HG02763 (cell line): Measurements from ENCODE around the gene CCNC.

Experiments used
- ATAC-seq: cut with Tn5 transposase; IDR thresholded peaks from one replicate; pipeline ENCODE4 v1.9.1; 2021; ENCODE audit warnings: mild to moderate bottlenecking, moderate library complexity; ENCODE audit not compliant: unreplicated experiment

The CCNC gene

GRCh38 chr6:99550046-99550748, 18.3 kb downstream of the CCNC start:
- ATAC-seq: no peak

- no peak for ATAC-seq
These were observed 19.8 kb downstream of the CCNC start for GRCh38 chr6:99548706-99549105.

DNA sequence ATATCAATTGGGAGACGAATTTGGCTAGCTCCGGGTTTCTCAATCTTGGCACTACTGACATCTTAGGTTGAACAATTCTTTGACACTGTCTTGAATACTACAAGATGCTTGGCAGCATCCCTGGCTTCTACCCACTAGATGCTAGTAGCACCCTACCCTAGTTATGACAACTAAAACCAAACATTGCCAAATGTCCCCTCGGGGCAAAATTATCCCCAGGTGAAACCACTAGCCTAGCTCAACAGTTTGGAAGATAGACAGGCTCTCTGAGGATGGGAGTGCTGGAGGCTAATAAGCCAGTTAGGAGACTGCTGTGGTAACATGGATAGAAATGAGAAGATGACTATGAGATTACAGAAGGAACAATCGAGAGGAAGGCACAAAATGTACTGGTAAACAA, 20.9 kb downstream of the CCNC start:
- ATAC-seq: no peak

- no peak for ATAC-seq
These were observed 23.0 kb downstream of the CCNC start for GRCh38 chr6:99545442-99545841.

DNA sequence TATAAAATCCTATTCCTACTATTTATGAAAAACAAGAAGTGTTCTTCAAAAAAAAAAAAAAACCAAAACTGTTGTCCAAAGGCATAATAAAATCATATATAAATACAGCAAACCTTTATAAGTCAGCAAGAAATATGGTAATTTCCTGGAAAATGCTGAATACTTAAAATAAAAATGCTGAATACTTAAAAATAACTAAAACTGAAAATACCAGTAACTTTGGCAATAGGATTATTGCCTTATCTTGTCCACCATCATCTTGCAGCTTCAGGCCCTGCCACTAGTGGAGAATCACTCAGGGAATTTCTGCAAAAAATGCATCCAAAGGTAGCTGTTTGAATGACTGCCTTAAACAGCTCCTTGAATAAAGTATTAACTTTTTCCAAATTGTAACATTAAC, 24.5 kb downstream of the CCNC start:
- no peak for ATAC-seq

DNA sequence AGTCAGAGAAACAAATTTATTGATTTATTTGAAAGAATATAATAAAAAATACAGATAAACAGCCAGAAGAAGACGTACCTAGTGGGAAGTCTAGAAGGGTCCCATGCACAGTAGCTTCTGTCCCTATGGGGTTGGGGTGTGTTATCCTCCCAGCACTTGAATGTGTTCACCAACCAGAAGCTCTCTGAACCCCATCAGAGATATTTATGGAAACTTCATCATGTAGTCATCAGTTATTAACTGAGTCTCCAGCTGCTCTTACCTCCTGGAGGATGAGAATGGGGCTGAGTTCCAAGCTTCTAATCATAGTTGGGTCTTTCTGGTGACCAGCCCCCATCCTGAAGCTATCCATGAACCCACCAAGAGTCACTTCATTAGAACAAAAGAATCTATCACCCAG, 37.8 kb downstream of the CCNC start:
- ATAC-seq: no peak

DNA sequence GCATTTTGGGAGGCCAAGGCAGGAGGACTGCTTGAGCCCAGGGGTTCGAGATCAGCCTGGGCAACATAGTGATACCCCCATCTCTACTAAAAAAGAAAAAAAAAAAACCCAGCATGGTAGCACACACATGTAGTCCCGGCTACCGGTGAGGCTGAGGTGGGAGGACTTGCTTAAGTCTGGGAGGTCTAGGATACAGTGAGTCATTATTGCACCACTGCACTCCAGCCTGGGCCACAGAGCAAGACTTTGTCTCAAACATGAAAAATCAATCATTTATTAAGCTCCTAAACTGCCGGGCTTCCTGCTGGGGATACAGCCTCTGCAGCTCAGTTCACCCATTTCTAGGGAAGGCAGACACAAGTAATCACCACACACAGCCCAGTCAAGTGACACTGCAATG, 45.9 kb downstream of the CCNC start:
- no peak for ATAC-seq

DNA sequence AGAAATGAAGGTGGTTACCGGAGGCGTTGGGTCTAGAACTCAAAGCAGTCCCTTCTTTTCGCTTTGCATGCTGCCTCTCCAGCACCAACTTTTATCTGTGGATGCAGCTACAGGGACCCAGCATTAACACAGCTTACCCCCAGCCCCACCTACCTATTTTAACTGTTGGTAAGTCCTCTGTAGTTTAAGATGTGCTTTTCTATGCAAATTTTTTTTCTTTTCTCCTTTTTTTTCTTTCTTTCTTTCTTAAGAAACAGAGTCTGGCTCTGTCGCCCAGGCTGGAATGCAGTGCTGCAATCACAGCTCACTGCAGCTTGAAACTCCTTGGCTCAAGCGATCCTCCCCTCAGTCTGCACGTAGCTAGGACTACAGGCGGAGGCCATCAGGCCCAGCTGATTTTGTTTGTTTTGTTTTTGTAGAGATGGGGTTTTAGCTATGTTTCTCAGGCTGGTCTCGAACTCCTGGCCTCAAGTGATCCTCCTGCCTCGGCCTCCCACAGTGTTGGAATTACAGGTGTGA, 46.8 kb downstream of the CCNC start:
- peak; percentile 29 for ATAC-seq

DNA sequence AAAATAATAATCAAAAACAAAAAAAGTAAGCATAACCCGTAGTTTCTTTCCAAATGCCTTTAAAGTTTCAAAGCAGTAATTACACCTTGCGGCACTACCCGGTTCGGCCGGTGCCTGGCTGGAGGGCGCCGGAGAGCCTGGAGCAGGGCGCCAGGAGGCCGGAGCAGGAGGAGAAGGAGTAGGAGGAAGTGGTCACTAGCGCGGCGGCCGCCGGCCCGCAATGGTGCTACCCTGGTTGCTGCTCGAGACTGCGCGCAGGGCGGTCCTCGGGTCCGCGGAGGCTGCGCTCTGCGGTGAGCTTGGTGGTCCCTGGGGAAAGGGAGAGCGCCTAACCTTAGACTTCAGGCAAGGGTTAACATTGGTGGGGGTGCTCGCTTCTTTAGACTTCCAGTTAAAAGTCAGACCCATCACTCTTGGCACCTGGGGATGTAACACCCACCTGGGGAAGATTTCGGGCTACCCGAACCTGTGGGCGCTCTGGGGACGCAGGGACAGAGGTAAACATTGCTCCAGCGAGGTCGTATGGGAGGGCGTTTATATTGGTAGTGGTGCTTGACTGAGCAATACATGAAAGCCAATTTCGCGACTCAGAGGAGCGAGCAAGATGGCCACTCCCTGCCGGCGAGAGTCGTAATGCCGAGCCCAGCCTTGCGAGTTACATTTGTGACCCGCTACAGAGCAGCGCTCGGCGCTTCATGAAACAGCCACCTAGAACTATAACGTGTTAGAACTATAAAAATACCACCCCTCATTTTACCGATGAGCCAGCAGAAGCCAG, 47.4 kb downstream of the CCNC start:
- ATAC-seq: peak; percentile 84

DNA sequence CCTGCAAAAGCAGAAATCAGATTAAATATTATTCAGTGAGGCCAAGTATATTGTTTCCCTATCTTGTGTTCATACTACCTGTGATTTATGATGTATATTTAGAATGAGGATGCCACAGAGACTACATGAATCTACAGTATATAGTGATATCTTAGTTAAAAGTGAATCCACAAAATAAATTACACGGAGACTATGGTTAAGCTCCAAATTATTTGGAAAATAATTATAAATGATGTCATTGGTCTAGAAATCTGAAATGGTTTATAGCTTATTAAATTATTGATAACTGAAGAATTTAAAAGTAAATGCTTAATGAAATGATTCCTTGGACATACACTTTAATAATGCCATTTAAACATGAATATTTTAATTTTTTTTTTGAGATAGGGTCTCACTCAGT, 49.0 kb downstream of the CCNC start:
- no peak for ATAC-seq

DNA sequence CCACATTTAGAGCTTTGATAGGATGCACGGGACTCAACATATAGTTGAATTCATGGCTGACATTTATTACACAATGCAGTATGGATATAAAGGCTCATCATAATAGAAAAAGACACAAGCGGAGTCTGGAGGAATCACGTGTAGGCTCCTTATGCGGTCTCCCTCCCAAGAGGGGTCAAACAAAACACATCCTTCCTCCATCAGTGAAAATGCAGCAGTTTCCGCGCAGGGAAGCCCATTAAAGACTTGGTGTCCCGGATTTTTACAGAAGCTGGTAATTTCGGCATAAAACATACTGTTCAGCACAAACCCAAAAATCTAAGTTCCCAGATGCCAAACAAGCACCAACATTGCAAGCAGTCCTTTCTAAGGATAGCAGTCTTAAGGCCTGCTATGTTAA, 54.4 kb downstream of the CCNC start:
- no peak for ATAC-seq

DNA sequence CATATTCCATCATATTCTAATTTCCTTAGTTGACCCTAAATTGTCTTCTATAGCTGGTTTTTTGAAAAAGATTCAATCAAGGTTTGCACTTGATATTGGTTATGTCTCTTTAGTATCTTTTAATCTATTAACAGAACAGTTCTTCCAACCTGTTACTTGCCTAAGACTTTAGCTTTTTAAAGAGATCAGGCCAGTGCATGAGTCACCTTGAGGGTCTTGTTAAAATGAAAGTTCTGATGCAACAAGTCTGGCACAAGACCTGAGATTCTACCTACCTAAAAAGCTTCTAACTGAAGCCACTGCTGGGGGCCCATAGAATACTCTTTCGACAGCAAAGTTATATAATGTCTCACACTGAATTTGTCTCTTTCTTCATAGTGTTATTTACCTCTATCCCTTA, 56.4 kb downstream of the CCNC start:
- no peak for ATAC-seq

DNA sequence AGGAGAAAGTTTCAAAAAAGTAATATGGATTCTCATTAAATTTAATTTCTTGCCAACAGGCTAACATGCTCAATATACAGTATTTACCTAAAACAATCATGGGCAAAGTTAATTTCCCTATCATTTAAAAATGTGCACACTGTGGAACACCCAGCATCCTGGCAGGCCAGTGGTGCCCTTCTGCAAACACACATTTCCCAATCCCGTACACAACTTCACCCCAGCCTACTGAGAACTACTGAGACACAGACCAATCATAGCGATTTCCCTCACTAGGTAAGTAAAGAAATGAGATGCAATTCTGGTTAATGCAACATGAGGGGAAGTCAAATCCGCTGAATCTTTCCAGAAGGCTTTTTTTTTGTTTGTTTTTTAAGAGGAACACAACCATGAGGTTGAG, 60.8 kb downstream of the CCNC start:
- ATAC-seq: no peak

- ATAC-seq: no peak
These were observed 66.7 kb downstream of the CCNC start for GRCh38 chr6:99501762-99502161.

- no peak for ATAC-seq
These were observed 70.0 kb downstream of the CCNC start for GRCh38 chr6:99498421-99498820.

DNA sequence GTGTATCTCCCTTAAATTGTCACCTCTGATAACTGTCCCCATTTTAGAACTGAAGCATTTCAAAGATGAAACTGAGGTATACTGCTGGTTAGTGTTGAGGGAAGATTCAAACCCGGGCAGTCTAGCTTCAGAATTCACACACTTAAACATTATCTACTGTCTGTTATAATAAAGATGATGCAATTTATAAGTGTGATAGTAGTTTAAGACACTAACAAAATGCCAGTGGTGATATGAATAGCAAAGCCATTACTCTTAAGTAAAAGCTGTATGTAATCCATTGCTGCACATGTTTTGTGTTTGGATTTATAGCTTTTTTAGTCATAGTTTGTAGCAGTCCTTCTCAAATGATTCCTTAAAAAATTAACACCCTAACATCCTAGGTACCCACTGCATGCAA, 73.0 kb downstream of the CCNC start:
- ATAC-seq: no peak
